HG03064 (cell line): ENCODE data around the gene CT45A3.
"Not testable (repeated sequence)": the region's sequence is repeated elsewhere in the genome, so short reads cannot be mapped to it uniquely, and the experiment has no call there.

Source experiments
- ATAC-seq: cut with Tn5 transposase; IDR thresholded peaks from one replicate; pipeline ENCODE4 v1.9.1; 2021; ENCODE audit warnings: low read depth; ENCODE audit not compliant: unreplicated experiment

The CT45A3 gene, protein sequence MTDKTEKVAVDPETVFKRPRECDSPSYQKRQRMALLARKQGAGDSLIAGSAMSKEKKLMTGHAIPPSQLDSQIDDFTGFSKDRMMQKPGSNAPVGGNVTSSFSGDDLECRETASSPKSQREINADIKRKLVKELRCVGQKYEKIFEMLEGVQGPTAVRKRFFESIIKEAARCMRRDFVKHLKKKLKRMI

GRCh38 chrX:135768091-135768490 is at the start of gene CT45A3:
CT45A3 (minus strand) TSS chrX:135768191; CDS start chrX:135764444, 3,747 bp downstream.
- not testable (repeated sequence) for ATAC-seq

- not testable (repeated sequence) for ATAC-seq
Measured at GRCh38 chrX:135802687-135803086, 34.7 kb upstream of the CT45A3 start, which contains the start of gene CT45A6. CT45A6 (minus strand) TSS chrX:135802787; CDS start chrX:135798993, 3,794 bp downstream.

DNA sequence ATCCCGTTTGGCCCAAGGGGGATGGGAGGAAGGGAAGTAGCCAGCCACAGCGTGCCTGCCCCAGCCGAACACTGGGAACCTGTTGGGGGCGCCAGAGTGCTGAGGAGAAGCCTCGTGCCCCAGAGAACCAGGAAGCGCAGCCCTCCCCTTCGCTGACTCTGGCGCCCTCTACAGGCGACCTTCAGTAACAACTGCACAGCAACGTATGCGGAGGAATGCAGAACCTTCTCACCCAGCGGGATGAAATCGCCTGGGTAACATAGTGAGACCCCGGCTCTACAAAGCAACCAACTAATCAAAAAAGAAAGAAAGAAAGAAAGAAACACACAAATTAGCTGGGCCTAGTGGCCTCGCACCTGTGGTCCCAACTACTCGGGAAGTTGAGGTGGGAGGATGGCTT is 17.4 kb upstream of the CT45A3 start, which contains the start of gene CT45A5:
Gene CT45A5 (minus strand): TSS at position 101 of the 400 bp plus-strand sequence. CDS start 3,774 bp downstream, outside the sequence.
- not testable (repeated sequence) for ATAC-seq

GRCh38 chrX:135744739-135745138 is 23.3 kb downstream of the CT45A3 start:
- not testable (repeated sequence) for ATAC-seq

- no peak for ATAC-seq
Measured at GRCh38 chrX:135741192-135741715, 26.7 kb downstream of the CT45A3 start.

- ATAC-seq = no peak
Measured at GRCh38 chrX:135740681-135741149, 27.3 kb downstream of the CT45A3 start.

DNA sequence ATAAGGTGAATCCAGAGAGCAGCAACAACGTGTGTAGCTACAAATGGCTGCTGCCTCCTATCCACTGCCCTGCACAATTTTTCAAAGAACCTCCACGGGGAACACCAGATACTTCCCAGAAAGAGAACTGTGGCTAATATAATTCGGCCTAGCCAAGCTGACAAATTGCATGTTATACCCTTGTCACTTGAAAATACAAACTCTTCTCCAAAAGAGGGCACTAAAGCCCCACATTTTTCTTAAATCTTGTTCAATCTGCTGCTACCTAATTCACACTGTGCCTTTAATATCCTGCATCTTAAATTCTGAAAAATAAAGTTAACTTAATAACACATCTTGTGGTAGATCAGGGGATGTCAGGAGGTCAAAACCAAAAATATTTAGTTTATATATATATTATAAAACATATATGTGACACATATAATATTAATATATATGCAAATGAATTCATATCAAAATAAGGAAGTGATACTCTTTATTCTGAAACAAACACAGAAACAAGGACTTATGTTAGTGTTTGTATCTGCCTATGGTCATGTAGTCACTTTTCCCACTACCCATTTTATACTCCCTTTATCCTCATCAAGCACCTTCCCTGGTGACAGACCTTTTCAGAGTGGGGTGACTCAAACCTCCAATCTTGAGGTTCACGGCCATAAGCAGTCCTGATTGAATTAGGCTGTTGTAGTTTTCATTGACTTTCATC is 30.5 kb downstream of the CT45A3 start:
- ATAC-seq = no peak

- not testable (repeated sequence) for ATAC-seq
Measured at GRCh38 chrX:135734666-135735065, 33.3 kb downstream of the CT45A3 start.

- ATAC-seq = no peak
Measured at GRCh38 chrX:135713795-135714194, 54.2 kb downstream of the CT45A3 start.

GRCh38 chrX:135713183-135713689 is 54.8 kb downstream of the CT45A3 start, which contains the start of gene CT45A1:
CT45A1 (plus strand) TSS chrX:135713639; CDS start chrX:135718941, 5,302 bp downstream.
- not testable (repeated sequence) for ATAC-seq
